Activated CD4-positive, alpha-beta T cell treated with anti-CD3 and anti-CD28 coated beads, Interleukin-2, amount 50 U/mL, for 24 hours (primary cell): ENCODE results near the gene CCPG1.
A peak's percentile ranks its signal among the peaks of the same experiment; 100 is the strongest.
"Not testable (repeated sequence)": the region's sequence is repeated elsewhere in the genome, so short reads cannot be mapped to it uniquely, and the experiment has no call there.

Experiments
- DNase-seq, 2 donors: peaks; one replicate each; pipeline ENCODE4 v3.0.0-alpha.2; 2020; ENCODE audit warnings: low read depth in 1 of 2, low spot score in 1 of 2

CCPG1 gene

GRCh38 chr15:55408012-55408928 is at the start of gene CCPG1, which contains the start of gene PIERCE2:
Gene CCPG1 (minus strand): TSS chr15:55408359. CDS start chr15:55389424, 18,935 bp downstream.
Gene PIERCE2 (plus strand): TSS chr15:55408495. CDS start chr15:55408769, 274 bp downstream.
- peak; percentile 70 to 78 for DNase-seq

GRCh38 chr15:55457401-55458022 is 49.4 kb upstream of the CCPG1 start:
- DNase-seq, result no peak

DNA sequence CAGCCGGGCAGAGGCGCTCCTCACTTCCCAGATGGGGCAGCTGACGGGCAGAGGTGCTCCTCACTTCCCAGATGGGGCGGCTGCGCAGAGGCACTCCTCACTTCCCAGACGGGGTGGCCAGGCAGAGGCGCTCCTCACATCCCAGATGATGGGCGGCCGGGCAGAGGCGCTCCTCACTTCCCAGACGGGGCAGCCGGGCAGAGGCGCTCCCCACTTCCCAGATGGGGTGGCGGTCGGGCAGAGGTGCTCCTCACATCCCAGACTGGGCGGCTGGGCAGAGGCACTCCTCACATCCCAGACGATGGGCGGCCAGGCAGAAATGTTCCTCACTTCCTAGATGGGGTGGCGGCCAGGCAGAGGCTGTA is 38.9 kb upstream of the CCPG1 start:
- DNase-seq, result not testable (repeated sequence)

GRCh38 chr15:55446379-55447029 is 38.3 kb upstream of the CCPG1 start:
- DNase-seq, result not testable (repeated sequence)

GRCh38 chr15:55445936-55446335 is 37.8 kb upstream of the CCPG1 start:
- DNase-seq, result not testable (repeated sequence)

DNA sequence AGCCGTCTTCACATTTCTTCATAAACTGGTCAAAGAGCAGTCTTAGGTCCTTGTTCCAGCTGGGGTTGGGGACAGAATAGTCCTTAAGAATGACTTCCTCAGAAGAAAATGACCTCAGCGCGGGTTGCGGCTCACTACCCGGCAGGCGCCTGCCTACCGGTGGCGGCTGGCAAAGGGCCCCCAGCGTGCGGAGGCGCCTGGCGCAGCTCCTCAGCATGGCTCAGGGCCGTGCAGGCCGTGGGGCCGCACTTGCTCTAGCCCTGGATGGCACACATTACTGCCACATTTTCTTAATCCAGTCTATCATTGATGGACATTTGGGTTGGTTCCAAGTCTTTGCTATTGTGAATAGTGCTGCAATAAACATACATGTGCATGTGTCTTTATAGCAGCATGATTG is 35.0 kb upstream of the CCPG1 start:
- not testable (repeated sequence) for DNase-seq

- peak in 1 of 2 donors; percentile 12 for DNase-seq
Measured at GRCh38 chr15:55434989-55435825, 27.0 kb upstream of the CCPG1 start.

GRCh38 chr15:55422089-55422488 is 13.9 kb upstream of the CCPG1 start:
- no peak for DNase-seq

DNA sequence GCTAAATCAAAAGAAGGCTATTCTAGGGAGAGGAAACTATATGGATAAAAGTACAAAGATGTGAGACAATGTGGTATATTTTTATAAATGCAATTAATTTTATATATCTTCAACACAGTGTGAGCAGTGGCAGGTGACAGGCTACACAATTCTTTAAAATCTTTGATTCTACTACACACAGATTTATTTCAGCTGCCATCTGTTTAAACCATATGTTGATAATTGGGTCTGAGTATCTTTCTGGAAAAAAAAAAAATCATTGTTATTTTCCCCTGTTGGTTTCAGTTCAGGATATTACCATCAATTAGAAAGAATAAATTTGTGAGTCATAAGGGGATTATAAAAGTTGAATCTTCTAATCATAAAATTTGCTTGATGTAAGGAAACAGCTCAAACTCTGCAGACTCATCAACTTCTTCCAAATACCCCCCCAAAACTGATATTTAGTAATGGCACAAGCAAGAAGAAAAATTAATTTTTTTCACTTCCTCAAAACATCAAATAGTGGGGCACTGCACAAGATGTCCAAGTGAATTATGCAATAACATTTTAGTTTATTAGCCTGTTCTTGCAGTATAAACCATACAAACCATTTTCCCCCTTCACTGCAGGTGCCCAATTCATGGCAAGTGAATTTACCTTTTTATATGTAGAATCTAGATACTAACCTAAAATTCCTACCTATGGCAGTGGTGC is 12.2 kb upstream of the CCPG1 start:
- no peak for DNase-seq

- DNase-seq, result not testable (repeated sequence)
Measured at GRCh38 chr15:55417678-55418077, 9.5 kb upstream of the CCPG1 start.

DNA sequence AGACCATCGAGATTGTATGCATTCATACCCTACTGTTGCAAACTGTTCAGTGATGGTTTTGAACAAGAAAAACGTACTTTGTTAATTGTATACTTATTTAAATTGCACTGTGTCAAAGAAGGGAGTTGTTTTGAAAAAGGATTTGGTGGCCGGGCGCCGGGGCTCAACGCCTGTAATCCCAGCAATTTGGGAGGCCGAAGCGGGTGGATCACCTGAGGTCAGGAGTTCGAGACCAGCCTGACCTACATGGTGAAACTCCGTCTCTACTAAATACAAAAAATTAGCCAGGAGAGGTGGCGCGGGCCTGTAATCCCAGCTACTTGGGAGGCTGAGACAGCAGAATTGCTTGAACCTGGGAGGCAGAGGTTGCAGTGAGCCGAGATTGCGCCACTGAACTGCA is 817 bp upstream of the CCPG1 start:
- DNase-seq, result not testable (repeated sequence)

GRCh38 chr15:55407498-55408011 is 604 bp downstream of the CCPG1 start:
- DNase-seq, result no peak

DNA sequence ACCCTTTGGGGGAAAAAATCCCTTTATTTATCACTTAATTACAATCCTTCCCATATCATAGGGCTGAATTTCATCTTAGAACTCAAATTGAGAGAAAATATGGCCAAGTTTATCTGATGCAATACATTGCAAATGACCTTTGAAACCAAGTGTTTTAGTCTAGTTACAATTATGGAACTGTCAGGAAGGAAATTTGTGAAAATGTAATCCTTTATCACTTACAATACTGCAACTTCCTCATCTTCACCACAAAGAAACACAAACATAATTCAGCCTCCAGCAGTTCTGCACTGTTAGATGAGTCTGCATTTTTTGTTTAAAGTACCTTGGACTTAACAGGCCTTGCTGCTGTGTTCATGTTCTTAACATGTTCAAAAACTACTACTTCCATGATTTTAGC is 4.6 kb downstream of the CCPG1 start:
- no peak for DNase-seq

GRCh38 chr15:55402707-55403106 is 5.5 kb downstream of the CCPG1 start:
- DNase-seq, result no peak

- no peak for DNase-seq
Measured at GRCh38 chr15:55401786-55402246, 6.3 kb downstream of the CCPG1 start.

- not testable (repeated sequence) for DNase-seq
Measured at GRCh38 chr15:55400050-55400449, 8.1 kb downstream of the CCPG1 start.

- DNase-seq, result no peak
Measured at GRCh38 chr15:55398243-55398642, 9.9 kb downstream of the CCPG1 start.

- no peak for DNase-seq
Measured at GRCh38 chr15:55394694-55395093, 13.5 kb downstream of the CCPG1 start.

GRCh38 chr15:55389264-55389607 is 18.9 kb downstream of the CCPG1 start:
- no peak for DNase-seq

GRCh38 chr15:55387027-55387426 is 21.1 kb downstream of the CCPG1 start:
- no peak for DNase-seq
